Measurements from ENCODE around the gene SELENOV.

SELENOV gene

GRCh38 chr19:39524495-39524894 lies 9.6 kb downstream of the SELENOV start:
- DNase-seq: no peak
- H3K9me3 Mint-ChIP-seq: no peaks in the 10 kb centered on the region
- peaks cover 12% of the 10 kb centered on the region for H3K4me1 Mint-ChIP-seq (ENCODE audit: low read depth)
- peaks cover 10% of the 10 kb centered on the region for H3K36me3 Mint-ChIP-seq (ENCODE audit: low read depth)
- H3K27me3 Mint-ChIP-seq: no peaks in the 10 kb centered on the region
- H3K27ac Mint-ChIP-seq: no peak overlapping the region
- no peak overlapping the region for H3K4me3 Mint-ChIP-seq

DNA sequence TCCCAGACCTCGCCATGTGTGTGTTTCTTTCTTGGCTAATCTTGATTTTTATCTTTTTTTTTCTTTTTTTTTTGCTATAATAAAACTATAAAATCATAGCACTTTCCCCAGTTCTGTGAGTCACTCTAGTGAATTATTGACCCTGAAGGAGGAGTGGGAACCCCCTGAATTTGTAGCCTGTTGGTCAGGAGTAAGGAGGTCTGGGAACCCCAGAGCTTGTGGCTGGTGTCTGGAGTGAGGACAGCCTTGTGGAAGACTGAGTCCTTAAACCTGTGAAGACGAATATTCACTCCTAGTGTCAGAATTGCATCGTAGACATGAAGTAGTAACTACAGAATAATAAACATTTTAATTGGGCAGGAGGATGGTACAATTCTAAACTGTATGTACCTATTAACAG lies 10.3 kb downstream of the SELENOV start:
- no peak overlapping the region for H3K27ac Mint-ChIP-seq
- H3K36me3 Mint-ChIP-seq (ENCODE audit: low read depth): peaks cover 10% of the 10 kb centered on the region
- no peaks in the 10 kb centered on the region for H3K27me3 Mint-ChIP-seq
- peaks cover 14% of the 10 kb centered on the region for H3K4me1 Mint-ChIP-seq (ENCODE audit: low read depth)
- H3K9me3 Mint-ChIP-seq: no peaks in the 10 kb centered on the region
- DNase-seq: no peak
- no peak overlapping the region for H3K4me3 Mint-ChIP-seq

DNA sequence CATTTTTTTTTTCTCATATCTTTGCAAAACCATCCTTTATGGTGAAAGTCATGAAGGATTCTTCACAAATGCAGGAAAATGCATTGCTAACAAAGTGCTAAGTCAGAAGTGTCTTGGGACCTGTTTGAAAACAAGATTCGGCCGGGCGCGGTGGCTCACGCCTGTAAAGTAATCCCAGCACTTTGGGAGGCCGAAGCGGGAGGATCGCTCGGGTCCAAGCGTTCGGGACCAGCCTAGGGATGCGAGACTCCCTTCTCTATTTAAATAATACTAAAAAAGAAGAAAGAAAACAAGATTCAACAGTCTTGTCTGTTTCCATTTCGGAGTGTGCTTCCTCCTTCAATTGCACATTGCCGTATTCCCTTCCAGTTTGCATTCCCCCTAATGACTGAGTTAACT lies 16.9 kb downstream of the SELENOV start:
- Mint-ChIP-seq H3K27ac (peak overlapping the region; percentile 93), H3K4me1 (ENCODE audit: low read depth) (peaks cover 31% of the 10 kb centered on the region), H3K9me3 (no peaks in the 10 kb centered on the region), H3K27me3 (no peaks in the 10 kb centered on the region), H3K4me3 (peak overlapping the region; percentile 93), H3K36me3 (ENCODE audit: low read depth) (peaks cover 20% of the 10 kb centered on the region)
- DNase-seq: no peak

GRCh38 chr19:39532233-39533002 lies 17.5 kb downstream of the SELENOV start, which contains the start of gene EID2B:
Gene EID2B (minus strand): TSS chr19:39532852. CDS start chr19:39532802, 50 bp downstream.
- peaks cover 23% of the 10 kb centered on the region for H3K36me3 Mint-ChIP-seq (ENCODE audit: low read depth)
- H3K9me3 Mint-ChIP-seq: no peaks in the 10 kb centered on the region
- no peaks in the 10 kb centered on the region for H3K27me3 Mint-ChIP-seq
- peak; percentile 93 for DNase-seq
- H3K4me1 Mint-ChIP-seq (ENCODE audit: low read depth): peaks cover 33% of the 10 kb centered on the region
- H3K27ac Mint-ChIP-seq: peak within 1 kb of the TSS; percentile 93
- peak within 1 kb of the TSS; percentile 93 for H3K4me3 Mint-ChIP-seq

- Mint-ChIP-seq H3K36me3 (ENCODE audit: low read depth) (peaks cover 29% of the 10 kb centered on the region), H3K9me3 (no peaks in the 10 kb centered on the region), H3K27me3 (no peaks in the 10 kb centered on the region), H3K4me3 (peak overlapping the region; percentile 93), H3K4me1 (ENCODE audit: low read depth) (peaks cover 40% of the 10 kb centered on the region), H3K27ac (no peak overlapping the region)
- no peak for DNase-seq
Measured at GRCh38 chr19:39533003-39533512, 18.1 kb downstream of the SELENOV start.

- H3K9me3 Mint-ChIP-seq: no peaks in the 10 kb centered on the region
- H3K4me1 Mint-ChIP-seq (ENCODE audit: low read depth): peaks cover 41% of the 10 kb centered on the region
- DNase-seq: no peak
- no peak overlapping the region for H3K27ac Mint-ChIP-seq
- no peaks in the 10 kb centered on the region for H3K27me3 Mint-ChIP-seq
- no peak overlapping the region for H3K4me3 Mint-ChIP-seq
- peaks cover 29% of the 10 kb centered on the region for H3K36me3 Mint-ChIP-seq (ENCODE audit: low read depth)
Measured at GRCh38 chr19:39533791-39534190, 18.9 kb downstream of the SELENOV start.

DNA sequence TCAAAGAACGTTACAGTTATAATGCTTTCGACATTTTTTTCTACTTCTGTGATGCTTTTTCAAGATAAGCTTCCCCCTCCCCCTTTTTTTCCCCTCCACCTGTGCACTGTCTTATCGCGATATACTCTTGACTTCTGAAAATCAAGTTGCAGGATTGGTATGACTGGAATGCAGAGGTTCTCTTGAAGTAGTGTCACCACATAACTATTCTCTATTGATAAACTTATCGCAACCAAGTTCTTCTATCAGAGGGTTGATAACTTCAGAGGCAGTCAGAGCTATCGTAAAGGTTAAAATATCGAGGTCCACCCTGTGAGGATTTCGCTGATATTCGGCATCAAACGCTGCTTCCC lies 24.2 kb downstream of the SELENOV start:
- Mint-ChIP-seq H3K4me3 (peak overlapping the region; percentile 96), H3K9me3 (no peaks in the 10 kb centered on the region), H3K27ac (peak overlapping the region; percentile 97), H3K4me1 (ENCODE audit: low read depth) (peaks cover 51% of the 10 kb centered on the region), H3K36me3 (ENCODE audit: low read depth) (peaks cover 31% of the 10 kb centered on the region), H3K27me3 (no peaks in the 10 kb centered on the region)
- no peak for DNase-seq

DNA sequence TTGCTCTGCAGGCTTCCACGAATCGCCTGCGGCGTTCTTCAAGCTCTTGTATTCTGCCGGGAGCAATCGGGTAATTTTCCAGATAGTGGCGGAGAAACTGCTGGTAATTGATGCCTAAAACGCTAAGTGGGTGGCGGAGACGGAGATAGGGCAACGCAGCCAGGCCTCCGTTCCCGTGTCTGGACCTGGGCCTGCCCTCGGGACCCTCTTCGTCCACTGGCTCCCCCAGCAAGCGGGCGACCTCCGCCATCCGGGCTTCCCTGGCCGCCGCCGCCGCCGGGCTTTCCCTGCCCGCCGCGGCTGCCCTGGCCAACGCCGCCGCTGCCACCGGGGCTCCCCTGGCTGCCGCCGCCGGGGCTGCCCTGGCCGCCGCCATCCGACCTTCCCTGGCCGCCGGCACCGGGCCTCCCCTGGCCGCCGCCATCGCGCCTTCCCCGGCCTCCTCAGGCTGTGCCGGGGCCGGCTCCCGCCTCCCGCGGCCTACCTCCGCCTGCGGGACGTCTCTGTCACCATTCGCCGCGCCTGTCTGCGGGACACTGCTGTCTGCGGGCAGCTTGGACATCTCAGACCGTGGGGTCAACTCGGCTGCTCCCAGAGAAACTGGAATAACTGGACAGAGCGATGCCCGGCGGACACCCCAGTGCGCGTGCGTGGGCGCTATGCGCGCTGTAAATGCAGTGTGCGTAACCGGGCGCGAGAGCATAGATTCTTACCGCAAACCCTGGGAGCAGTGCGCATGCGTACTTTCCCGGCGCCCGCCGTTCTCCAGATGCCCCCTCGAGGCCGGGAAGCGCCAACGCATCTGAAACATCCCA lies 24.8 kb downstream of the SELENOV start, which contains the start of gene EID2:
Gene EID2 (minus strand): TSS at position 644 of the 815 bp plus-strand sequence. CDS start 82 bp downstream, at position 562.
- H3K4me1 Mint-ChIP-seq (ENCODE audit: low read depth): peaks cover 57% of the 10 kb centered on the region
- H3K36me3 Mint-ChIP-seq (ENCODE audit: low read depth): peaks cover 31% of the 10 kb centered on the region
- peak; percentile 95 for DNase-seq
- peak within 1 kb of the TSS; percentile 96 for H3K4me3 Mint-ChIP-seq
- no peaks in the 10 kb centered on the region for H3K9me3 Mint-ChIP-seq
- H3K27ac Mint-ChIP-seq: peak within 1 kb of the TSS; percentile 99
- no peaks in the 10 kb centered on the region for H3K27me3 Mint-ChIP-seq

GRCh38 chr19:39540333-39540673 lies 25.4 kb downstream of the SELENOV start:
- DNase-seq: no peak
- Mint-ChIP-seq H3K36me3 (ENCODE audit: low read depth) (peaks cover 31% of the 10 kb centered on the region), H3K27me3 (no peaks in the 10 kb centered on the region), H3K4me3 (peak overlapping the region; percentile 96), H3K27ac (peak overlapping the region; percentile 99), H3K4me1 (ENCODE audit: low read depth) (peaks cover 60% of the 10 kb centered on the region), H3K9me3 (no peaks in the 10 kb centered on the region)

DNA sequence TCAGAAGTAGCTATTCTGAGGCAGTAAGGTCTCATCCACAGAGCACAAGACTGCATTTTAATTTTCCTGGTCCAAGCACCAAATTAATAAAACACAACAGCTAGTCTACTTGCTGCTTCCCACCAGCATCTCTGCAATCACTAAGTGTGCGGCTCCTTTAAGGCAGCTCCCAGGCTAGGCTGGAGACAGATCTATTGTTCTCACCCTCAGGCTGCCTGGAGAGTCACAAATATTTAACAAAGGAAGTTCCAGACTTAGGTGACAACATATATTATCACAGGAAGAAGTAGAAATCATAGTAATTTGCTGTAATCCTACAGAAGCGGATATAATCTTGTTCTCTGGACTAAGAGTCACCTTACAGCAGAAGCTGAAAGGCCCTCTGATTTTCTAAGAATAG lies 27.3 kb downstream of the SELENOV start:
- Mint-ChIP-seq H3K4me3 (no peak overlapping the region), H3K27me3 (no peaks in the 10 kb centered on the region), H3K36me3 (ENCODE audit: low read depth) (peaks cover 23% of the 10 kb centered on the region), H3K27ac (no peak overlapping the region), H3K4me1 (ENCODE audit: low read depth) (peaks cover 70% of the 10 kb centered on the region), H3K9me3 (no peaks in the 10 kb centered on the region)
- no peak for DNase-seq

GRCh38 chr19:39543477-39543857 lies 28.5 kb downstream of the SELENOV start:
- Mint-ChIP-seq H3K27me3 (no peaks in the 10 kb centered on the region), H3K4me1 (ENCODE audit: low read depth) (peaks cover 61% of the 10 kb centered on the region), H3K4me3 (no peak overlapping the region)

DNA sequence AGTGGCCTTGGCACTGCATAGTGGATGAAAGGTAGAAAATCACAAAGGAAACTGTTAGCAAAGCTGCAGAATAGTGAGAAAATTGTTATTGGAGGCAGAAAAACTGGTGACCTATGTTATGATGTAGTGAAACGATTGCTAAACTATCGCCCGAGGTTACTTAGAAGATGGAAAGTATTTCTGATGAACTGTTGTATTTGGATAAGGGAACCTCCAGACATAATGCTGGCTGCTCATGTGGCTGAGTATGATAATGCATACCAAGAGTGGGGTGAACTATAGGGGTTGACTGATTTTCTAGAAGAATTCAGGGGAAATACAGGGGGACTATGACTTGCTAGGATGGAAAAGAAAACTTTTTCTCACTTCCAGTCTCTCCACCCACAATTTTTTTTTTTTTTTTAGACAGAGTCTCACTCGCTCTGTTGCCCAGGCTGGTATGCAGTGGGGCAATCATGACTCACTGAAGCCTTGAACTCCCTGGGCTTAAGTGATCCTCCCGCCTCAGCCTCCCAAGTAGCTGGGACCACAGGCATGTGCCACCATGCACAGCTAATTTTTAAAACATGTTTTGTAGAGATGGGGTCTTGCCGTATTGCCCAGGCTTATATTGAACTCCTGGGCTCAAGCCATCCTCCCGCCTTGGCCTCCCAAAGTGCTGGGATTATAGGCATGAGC lies 29.4 kb downstream of the SELENOV start:
- Mint-ChIP-seq H3K36me3 (ENCODE audit: low read depth) (peaks cover 5% of the 10 kb centered on the region), H3K27ac (peak overlapping the region; percentile 83), H3K9me3 (no peaks in the 10 kb centered on the region), H3K4me3 (no peak overlapping the region), H3K4me1 (ENCODE audit: low read depth) (peaks cover 55% of the 10 kb centered on the region), H3K27me3 (no peaks in the 10 kb centered on the region)
- no peak for DNase-seq

More at GRCh38 chr19:39543477-39543857, 28.5 kb downstream of the SELENOV start:
- no peak for DNase-seq
- H3K9me3 Mint-ChIP-seq: no peaks in the 10 kb centered on the region
- peak overlapping the region; percentile 20 for H3K27ac Mint-ChIP-seq
- H3K36me3 Mint-ChIP-seq (ENCODE audit: low read depth): peaks cover 11% of the 10 kb centered on the region

DNA sequence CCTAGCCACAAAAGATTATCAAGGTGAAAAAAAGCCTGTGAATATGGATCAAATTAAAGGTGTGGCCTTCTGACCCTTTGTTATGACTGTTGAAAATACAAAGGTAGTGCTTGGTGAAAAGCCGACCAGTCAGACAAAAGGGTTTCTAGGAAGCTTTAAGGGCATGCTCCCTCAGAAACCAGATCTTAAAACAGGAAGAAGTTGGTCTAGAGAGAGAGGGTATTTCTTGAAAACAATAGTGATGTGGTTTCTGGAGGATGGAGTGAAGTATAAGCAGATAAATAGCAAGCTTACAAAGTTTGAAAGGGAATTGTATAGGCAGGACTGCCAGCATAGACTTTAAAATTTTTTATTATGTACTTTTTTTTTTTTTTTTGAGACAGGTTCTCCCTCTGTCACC lies 30.0 kb downstream of the SELENOV start:
- no peak for DNase-seq
- no peak overlapping the region for H3K4me3 Mint-ChIP-seq

DNA sequence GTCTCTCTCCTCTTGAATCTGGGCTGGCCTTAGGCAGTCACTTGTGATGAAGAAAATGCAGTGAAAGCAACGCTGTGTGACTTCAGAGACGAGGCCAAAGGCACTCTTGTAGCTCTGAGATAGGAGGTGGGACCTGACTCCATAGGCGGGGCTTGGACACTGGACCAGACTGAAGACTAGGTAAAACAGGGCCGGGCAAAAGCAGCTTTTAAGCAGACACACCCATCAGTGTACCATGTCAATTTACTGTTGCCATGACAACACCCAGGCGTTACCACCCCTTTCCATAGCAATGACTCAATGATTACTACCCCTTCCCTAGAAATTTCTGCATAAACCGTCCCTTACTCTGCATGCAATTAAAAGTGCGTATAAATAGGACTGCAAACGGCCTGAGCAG lies 31.7 kb downstream of the SELENOV start:
- Mint-ChIP-seq H3K36me3 (ENCODE audit: low read depth) (no peaks in the 10 kb centered on the region), H3K27ac (no peak overlapping the region), H3K27me3 (no peaks in the 10 kb centered on the region)

More for the DNA sequence above, 30.0 kb downstream of the SELENOV start:
- H3K36me3 Mint-ChIP-seq (ENCODE audit: low read depth): peaks cover 2% of the 10 kb centered on the region
- peak overlapping the region; percentile 83 for H3K27ac Mint-ChIP-seq
- H3K27me3 Mint-ChIP-seq: no peaks in the 10 kb centered on the region
- H3K9me3 Mint-ChIP-seq: no peaks in the 10 kb centered on the region
- peaks cover 55% of the 10 kb centered on the region for H3K4me1 Mint-ChIP-seq (ENCODE audit: low read depth)

More for the DNA sequence above, 31.7 kb downstream of the SELENOV start:
- Mint-ChIP-seq H3K4me1 (ENCODE audit: low read depth) (peaks cover 47% of the 10 kb centered on the region), H3K9me3 (no peaks in the 10 kb centered on the region), H3K4me3 (no peak overlapping the region)
- no peak for DNase-seq
